22Rv1 (cell line): Measurements from ENCODE around the gene SLC16A1.

Source experiments
- CTCF ChIP-seq: fragments of 450-650 bp; IDR thresholded peaks from 2 replicates; pipeline ENCODE4 v1.5.1; 2017; ENCODE audit warnings: mild to moderate bottlenecking
- ZFX ChIP-seq: fragments of 450-650 bp; IDR thresholded peaks from 2 replicates; pipeline ENCODE4 v1.6.1; 2017; ENCODE audit warnings: antibody characterized with exemption, borderline replicate concordance

- TF ChIP-seq CTCF (no peak), ZFX (no peak)
These were observed 48.0 kb upstream of the SLC16A1 start for GRCh38 chr1:113003751-113004690.
